Germinal center (tissue), 1 donor: ENCODE data around the gene FCHO1.
"Not testable (repeated sequence)": the region's sequence is repeated elsewhere in the genome, so short reads cannot be mapped to it uniquely, and the experiment has no call there.

ENCODE experiments used
- DNase-seq: peaks from one replicate; pipeline ENCODE4 v3.0.0; 2012; ENCODE audit warnings: mixed read lengths, low spot score

Gene FCHO1

GRCh38 chr19:17765069-17765618 lies 13.9 kb downstream of the FCHO1 start:
- no peak for DNase-seq

DNA sequence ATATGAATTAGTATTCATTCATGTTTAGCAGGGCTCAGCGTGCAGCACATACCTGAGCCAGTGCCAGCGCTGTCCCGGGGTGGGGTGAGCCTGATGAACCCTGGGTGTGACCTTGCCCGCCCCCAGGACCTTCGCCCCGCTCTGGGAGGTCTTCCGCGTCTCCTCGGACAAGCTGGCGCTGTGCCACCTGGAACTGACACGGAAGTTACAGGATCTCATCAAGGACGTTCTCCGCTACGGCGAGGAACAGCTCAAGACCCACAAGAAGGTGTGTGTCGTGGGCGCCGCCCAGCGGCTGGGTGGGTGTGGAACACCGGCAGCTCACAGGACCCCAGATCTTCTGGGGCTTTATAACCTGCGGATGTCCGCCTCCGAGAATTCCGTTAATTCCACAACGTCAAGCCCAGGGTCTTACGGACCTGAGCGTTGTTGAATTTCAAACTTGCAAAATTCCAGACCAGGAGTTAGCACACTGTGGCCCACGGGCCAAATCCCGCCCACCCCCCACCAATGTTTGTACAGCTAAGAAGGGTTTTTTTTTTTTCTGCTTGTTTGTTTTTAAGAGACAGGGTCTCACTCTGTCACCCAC lies 15.4 kb downstream of the FCHO1 start:
- no peak for DNase-seq

GRCh38 chr19:17767559-17767958 lies 16.3 kb downstream of the FCHO1 start:
- no peak for DNase-seq

DNA sequence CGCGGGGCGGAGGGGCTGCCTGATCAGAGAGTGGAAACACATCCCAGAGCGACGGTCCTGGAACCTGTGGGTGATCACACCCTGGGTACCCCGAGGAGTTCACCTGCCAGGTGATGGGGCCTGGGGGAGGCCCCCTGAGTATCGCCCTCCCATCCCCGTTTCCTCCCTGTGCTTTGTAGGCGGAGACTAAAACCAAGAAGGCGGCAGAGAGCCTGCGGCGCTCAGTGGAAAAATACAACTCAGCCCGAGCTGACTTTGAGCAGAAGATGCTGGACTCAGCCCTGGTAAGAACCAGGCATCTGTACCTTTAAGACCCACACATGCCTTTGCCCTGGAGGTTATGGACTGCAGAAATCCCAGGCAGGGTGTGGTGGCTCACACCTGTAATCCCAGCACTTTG lies 19.3 kb downstream of the FCHO1 start:
- DNase-seq, result no peak

- no peak for DNase-seq
These were observed 20.9 kb downstream of the FCHO1 start for GRCh38 chr19:17772172-17772571.

DNA sequence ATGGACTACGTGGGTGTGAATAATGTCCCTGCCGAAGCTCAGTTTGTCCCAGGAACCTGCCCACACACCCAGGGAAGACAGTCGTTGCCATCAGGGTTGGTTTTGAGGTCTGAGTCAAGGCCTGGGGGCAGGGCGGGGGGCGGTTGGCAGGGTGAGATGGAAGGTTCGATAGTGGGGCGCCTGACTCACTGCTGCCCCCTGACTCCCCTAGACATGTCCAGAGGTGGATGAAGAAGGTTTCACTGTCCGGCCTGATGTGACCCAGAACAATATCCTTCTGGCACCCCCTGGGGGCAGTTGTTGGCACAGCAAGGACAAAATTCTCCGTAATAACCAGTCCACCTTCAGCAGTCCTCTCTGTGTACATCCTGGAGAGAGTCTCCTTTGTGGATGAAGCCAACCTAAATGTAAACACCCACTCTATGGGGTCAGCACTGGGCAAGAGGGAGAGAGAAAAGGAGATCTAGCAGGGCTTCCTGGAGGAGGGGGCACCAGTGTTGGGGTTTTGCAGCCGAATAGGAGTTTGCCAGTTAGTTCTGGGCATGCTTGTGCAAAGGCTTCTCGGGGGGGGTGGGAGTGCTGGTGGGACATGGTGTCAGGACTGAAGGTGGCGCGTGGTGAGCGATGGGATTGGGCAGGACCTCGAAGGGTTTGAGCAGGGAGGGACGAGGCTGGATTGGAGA lies 24.1 kb downstream of the FCHO1 start:
- no peak for DNase-seq

DNA sequence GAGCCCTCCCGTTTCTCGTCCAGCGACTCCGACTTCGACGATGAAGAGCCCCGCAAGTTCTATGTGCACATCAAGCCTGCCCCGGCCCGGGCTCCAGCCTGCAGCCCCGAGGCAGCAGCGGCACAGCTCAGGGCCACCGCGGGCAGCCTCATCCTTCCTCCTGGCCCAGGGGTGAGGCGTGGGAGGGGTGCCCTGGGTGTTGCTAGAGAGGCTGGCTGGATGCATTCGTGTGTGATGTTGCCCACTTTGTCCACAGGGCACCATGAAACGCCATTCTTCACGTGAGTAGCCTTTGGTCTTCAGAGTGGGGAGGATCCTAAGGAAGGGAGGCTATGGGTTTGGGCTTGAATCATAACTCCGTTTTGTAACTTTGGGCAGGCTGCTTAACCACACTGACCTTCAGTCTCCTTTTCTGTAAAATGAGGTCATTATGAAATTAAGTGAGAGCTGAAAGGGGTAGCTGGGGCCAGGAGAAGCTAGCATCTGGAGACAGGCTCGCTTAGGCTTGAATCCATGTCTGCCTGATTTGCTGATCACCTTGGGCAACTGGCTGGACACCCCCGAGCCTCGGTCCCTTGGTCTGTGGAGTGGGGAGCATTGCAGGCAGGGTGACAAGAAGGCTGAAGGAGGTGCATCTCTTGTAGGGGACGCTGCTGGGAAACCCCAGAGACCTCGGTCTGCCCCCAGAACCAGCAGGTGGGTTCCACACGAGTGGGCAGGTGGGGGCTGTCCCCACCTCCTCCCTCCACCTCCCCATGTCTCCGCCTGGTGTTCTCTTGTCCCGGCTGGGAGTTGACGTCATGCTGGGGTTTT lies 24.9 kb downstream of the FCHO1 start:
- DNase-seq, result peak; percentile 85

DNA sequence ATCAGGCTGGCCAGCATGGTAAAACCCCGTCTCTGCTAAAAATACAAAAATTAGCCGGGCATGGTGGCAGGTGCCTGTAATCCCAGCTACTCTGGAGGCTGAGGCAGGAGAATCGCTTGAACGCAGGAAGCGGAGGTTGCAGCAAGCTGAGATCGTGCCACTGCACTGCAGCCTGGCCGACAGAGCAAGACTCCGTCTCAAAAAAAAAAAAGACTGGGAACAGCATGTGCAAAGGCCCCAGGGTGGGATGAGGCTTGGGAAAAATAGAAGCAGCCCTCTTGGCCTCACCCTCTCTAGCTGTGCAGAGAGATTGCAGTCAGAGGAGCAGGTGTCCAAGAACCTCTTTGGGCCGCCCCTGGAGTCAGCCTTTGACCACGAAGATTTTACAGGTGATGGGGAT lies 26.6 kb downstream of the FCHO1 start:
- not testable (repeated sequence) for DNase-seq

GRCh38 chr19:17778251-17778967 lies 27.1 kb downstream of the FCHO1 start:
- peak; percentile 63 for DNase-seq

GRCh38 chr19:17778968-17779929 lies 28.0 kb downstream of the FCHO1 start:
- DNase-seq, result no peak

GRCh38 chr19:17780781-17781180 lies 29.5 kb downstream of the FCHO1 start:
- no peak for DNase-seq

DNA sequence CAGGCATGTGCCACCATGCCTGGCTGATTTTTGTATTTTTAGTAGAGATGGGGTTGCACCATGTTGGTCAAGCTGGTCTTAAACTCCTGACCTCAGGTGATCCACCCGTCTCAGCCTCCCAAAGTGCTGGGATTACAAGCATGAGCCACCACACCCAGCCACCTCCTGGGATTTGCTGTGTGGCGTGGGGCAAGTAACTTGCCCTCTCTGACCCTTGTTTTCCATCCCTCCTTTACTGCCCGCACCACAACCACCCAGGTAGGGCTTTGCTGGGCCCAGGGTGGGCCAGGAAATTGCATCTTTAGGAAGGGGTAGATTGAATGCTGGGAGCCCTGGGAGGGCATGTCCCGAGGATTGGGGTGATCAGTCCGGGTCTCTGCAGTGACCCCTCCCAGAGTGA lies 32.4 kb downstream of the FCHO1 start:
- DNase-seq, result not testable (repeated sequence)

DNA sequence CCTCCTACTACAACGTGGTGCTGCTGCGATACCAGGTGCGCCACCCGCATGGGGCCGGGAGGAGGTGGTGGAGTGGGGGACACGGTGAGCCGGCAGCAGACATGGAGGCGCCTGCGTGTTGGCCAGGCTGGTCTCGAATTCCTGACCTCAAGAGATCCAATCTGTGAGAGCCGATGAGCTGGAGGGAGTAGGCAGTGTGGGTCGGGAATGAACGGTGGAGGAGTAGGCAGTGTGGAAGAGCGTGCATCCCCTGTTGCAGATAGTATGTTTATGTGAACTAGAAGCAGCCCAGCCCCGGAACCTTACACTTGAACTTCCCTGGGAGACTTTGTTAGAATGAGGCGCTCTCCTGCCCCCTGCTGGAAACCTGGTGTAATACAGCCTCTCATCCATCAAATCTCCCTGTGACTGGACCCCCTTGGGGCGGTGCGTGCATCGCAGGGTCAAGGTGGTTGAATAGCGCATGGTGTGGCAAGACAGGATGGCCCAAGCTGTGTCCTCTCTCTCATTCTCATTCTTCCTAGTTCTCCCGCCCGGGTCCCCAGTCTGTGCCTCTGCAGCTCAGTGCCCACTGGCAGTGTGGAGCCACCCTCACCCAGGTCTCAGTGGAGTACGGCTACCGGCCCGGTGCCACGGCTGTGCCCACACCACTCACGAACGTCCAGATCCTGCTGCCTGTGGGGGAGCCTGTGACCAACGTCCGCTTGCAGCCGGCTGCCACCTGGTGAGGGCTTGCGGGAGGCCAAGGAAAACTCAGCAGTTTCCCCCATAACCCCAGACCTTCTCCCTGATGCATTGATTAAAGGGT lies 33.1 kb downstream of the FCHO1 start:
- peak; percentile 83 for DNase-seq

- DNase-seq, result no peak
These were observed 36.1 kb downstream of the FCHO1 start for GRCh38 chr19:17787274-17787913.

GRCh38 chr19:17788632-17789031 lies 37.4 kb downstream of the FCHO1 start:
- no peak for DNase-seq

GRCh38 chr19:17790059-17790780 lies 38.9 kb downstream of the FCHO1 start:
- no peak for DNase-seq

DNA sequence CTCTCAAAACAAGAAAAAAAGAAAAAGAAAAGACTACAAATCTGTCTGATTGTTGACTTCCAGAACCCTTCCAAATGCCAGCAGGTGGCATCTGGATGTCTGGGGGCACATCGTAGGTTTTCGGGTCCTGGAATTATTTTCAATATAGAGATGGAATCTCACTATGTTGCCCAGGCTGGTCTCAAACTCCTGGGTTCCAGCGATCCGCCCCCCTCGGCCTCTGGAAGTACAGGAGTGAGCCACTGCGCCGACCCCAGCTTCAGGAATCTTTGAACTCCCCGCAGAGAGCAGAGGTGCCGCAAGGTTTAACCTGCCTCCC lies 43.1 kb downstream of the FCHO1 start:
- no peak for DNase-seq

DNA sequence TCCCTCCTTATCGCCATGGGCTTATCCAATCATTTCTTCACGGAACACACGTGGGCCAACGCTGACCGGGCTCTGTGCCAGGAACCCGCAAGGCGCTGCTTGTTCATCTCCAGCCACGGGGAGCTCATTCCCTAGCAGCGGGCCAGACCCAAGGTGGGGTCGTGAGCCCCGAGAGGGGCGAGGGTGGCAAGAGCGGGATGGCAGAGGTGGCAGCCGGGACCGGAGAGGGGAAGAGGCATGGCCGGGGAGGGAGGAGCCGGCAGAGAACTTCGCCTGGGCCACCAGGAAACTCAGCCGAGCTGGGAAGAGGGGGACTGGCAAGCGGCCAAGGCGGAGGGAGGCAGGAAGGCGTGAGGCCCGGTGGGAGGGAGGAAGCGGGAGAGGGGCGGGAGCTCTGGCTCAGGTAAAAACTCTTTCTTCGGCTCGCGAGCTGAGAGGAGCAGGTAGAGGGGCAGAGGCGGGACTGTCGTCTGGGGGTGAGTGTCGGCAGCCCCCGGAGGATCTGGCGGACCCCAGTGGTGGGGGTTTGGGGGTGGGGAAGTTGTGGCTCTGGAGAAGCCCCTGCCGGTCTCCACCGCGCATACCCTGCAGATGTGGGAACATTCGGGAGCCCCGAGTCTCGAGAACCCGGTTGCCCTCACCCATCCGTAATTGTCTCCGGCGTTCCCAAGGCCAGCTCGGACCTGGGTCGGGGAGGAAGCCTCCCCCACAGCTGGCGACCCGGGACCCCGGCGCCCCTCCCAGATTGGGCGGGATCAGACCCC lies 43.6 kb downstream of the FCHO1 start, which contains the start of gene B3GNT3:
Gene B3GNT3 (plus strand): TSS at position 408 of the 764 bp plus-strand sequence. CDS start 12,670 bp downstream, outside the sequence.
- DNase-seq, result no peak
